HG03097 (cell line): ENCODE results near the gene FLRT1.

Source experiments
- ATAC-seq: cut with Tn5 transposase; IDR thresholded peaks from one replicate; pipeline ENCODE4 v1.9.1; 2021; ENCODE audit not compliant: unreplicated experiment, low FRiP score

The FLRT1 gene

GRCh38 chr11:64084146-64084950 lies 48.6 kb downstream of the FLRT1 start:
- no peak for ATAC-seq

GRCh38 chr11:64084951-64085710 lies 49.4 kb downstream of the FLRT1 start:
- ATAC-seq, result no peak
